HG03045 (cell line): ENCODE results near the gene IDH2.
A peak's percentile ranks its signal among the peaks of the same experiment; 100 is the strongest.

Source experiments
- ATAC-seq: cut with Tn5 transposase; IDR thresholded peaks from one replicate; pipeline ENCODE4 v1.9.1; 2021; ENCODE audit warnings: mild to moderate bottlenecking, moderate library complexity; ENCODE audit not compliant: unreplicated experiment

IDH2 gene

DNA sequence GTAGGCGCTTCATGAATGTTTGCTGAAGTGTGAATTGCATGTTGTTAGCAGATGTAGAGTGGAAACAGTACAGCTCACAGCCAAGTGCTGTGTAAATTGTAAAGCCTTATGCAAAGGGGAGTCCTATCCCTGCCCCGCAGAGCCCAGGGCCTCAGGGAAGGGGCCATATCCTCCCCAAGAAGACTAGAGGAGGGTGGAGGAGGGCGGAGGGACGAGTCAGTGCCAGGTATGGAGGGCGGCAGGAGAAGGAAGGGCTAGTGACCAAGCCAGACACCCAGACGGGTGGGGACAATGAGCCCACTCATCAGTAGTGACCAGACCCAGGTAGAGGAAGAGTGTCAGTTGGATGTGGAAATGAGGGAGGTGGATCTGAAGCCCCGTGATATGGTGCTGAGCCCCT lies 56.0 kb downstream of the IDH2 start:
- no peak for ATAC-seq

DNA sequence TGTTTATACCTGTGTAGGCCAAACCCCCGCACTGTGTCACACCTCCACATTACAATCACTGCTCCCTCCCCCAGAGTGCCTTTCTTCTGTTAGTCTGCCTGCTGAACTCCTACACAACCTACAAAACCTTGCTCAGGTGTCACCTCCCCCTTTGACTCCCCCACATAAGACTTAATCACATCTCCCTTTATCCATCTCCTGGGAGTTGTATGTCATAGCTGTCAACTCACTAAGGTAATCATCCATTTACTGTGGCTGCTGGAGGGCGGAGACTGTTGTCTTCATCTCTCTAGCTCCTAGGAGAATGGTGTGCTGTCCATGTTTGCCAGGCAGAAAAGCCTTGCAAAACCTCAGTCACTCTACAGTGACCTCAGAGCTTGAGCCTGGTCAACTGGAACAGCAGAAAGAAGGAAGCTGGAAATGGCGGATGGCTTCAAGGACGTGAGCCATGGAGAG lies 57.3 kb downstream of the IDH2 start:
- no peak for ATAC-seq

DNA sequence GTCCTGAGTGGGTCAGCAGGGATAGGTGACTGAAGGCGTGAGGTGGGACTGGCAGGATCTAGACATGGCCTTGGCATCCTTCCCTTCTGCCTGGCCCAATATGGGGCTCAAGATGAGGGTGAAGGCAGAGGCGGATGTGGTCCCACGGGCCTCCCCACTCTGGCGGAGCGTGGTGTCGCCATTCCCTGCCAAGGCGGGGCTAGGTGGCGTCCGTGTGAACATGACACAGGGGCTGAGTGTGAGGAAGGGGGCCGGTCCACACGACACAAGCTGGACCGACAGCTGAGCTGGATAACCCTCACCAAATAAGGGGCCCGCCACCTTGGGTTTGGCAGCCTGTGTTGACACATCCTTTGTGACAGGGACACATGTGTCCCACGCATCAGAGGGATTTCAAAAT lies 58.1 kb downstream of the IDH2 start:
- no peak for ATAC-seq

DNA sequence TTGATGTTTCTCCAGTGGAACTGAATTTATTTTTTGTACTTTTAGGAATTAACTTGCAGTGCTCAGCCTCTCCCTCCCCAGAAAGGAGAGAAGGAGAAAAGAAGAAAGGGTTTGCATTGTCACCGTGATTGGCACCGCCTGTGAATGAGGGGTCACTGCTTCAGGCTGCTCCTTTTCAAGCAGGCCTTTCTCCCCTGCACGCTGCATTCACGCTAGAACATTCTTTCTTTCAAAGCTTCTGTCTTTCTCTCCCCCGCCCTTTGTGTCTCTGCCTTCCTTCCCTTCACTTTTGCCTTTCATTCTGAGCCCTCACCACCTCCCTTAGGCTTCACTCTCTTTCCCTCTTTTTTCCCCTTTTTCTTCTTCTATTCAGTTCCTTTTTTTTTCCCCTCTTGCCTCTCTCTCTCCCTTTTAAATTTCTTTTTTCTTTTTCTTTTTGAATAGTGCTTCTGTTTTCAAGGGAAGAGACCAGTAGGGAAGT lies 58.7 kb downstream of the IDH2 start:
- no peak for ATAC-seq

DNA sequence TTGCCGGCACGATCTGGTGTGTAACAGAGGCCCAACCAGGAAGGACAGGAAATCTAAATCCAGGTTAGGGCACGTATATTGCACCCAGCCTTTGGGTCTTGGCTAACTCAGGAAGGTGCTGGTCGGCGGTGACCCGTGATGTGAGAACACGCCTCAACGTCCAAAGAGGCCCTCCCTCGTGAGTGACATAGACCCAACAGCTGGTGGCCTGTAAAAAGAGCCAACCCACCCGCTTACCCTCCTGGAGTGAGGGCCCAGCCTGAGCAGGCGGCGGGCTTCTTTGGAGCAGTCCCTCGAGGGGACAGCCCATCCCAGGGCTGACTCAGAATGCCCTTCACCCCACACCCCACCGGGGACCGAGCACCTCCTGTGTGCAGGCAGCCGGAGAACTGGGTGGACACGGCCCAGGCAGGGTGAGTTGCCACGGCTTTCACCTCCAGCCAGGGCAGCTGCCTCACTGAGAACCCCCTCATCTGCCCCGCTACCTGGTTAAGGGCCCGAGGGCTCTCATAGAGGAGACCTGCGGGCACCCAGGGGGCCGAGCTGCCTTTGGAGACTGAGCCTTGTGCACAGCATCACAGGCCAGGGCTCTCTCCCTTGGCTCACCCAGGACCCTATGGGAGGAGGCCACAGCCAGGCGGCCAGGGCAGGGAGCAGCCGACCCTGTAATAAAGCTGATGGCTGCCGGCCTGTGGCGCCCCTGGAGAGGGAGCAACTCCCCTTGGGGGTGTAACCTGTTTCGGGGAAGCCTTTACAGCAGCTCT lies 59.3 kb downstream of the IDH2 start:
- ATAC-seq = no peak

DNA sequence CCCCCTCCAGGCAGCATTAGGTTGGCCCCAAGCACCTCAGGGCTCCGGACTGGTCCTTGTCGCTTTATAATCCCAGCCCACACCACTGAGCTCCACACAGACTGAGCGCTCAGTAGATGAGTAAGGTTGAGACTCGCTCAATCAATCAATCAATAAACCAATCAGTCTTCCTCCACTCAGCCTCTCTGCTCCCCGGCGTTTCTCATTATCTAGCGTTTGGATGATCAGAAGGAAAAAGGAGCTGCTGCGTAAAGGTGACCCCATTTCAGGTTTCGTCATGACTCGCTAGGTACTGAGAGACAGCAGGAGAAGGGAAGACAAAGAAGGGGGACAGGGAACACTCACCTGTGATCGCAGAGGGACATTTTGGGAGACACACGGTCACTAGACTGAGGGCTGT lies 59.9 kb downstream of the IDH2 start:
- no peak for ATAC-seq

DNA sequence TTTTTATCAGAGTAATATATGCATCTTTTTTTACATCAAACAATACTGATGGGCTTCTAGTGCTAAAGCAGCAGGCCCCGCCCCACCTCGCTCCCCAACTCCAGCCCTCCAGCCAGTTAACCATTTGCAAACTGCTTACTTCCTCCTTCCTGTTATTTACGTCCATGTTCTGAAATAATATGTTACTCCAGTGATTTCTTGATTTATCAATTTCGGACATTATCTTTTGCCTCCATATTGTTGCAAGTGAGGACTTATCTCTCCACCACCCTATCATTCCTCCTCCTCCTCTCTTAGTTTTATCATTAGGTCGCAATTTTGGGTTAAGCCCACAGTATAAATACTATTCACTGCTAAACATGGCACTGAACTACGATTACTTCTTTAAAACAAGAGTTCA lies 61.6 kb downstream of the IDH2 start:
- no peak for ATAC-seq

DNA sequence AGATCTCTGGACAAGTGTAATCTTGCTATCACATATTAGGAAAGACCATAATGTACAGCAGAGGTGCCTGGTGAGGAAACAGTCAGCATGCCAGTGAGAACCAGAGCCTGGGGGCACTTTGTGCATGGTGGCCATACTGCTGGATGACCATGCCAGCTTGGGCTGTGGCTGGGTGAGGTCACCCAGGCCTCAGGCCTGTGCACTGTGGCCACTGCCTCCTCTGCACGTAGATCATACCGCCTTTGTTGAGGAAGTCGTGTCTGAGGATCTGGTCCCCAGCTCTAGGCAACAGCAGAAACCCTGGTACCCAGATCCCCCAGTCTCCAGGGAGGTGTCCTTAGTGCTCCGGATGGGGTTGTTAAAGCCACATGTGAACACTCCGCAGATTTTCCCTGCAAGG lies 62.3 kb downstream of the IDH2 start:
- ATAC-seq = no peak

DNA sequence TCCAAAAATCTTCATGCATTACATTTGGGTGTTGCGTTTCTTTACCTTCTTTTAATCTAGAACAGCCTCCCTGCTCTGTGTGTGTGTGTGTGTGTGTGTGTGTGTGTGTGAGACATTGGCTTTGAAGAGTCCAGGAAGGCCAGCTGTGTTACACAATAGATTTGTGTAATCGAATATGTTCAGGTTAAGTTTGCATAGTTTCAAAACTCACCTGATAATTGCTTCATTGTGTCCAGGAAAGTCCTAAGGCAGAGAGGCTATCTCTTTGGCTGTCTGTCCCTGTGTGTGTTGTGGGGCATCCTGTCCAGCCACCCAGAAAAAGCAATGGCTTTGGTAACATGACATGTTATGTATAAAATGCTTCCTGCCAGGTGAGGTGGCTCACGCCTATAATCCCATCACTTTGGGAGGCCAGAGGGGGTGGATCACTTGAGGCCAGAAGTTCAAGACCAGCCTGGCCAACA lies 63.6 kb downstream of the IDH2 start:
- no peak for ATAC-seq

DNA sequence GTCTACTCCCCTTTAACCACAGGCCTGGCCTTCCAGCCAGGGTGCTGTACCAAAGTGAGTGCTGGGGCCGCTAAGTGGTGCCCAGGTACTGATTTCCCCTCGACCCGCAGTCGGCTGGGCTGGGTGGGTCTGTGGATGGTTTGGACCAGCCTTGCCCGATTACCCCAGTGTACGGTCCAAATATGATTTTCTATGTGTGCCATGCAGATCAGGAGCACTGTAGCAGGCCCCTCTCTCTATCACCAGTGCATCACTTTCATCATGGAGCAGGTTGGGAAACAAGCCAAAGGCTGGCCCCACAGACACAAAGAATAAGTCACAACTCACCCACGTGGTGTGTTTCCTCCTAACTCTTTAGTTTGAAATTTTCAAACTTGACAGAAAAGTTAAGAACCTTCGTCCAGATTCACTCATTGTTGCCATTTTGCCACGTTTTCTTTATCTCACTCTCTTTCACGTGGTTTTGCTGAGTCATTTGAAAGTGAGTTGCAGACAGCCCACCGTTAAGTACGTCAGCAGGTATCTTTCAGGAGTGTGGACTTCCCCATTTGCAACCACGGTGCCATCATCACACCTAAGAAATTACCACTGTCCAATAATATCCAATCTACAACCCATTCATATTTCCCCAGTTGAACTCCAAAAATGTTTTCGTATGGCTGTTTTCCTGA lies 64.2 kb downstream of the IDH2 start:
- peak; percentile 58 for ATAC-seq

DNA sequence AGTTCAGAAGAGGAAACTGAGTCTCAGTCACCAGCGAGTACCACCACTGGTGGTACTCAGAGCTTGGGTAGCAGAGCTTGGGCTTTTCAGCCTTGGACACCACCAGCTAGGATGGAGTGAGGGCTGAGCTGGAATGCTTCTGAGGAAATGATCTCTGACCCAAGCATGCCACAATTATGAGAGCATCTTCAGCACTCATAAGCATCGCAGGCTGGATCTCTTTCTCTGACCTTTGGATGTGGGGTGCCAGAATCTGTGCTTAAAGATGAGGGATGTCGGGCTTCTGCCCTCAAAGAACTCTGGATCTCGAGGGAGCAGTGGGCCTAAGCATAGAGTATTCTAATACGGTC lies 64.8 kb downstream of the IDH2 start:
- no peak for ATAC-seq

DNA sequence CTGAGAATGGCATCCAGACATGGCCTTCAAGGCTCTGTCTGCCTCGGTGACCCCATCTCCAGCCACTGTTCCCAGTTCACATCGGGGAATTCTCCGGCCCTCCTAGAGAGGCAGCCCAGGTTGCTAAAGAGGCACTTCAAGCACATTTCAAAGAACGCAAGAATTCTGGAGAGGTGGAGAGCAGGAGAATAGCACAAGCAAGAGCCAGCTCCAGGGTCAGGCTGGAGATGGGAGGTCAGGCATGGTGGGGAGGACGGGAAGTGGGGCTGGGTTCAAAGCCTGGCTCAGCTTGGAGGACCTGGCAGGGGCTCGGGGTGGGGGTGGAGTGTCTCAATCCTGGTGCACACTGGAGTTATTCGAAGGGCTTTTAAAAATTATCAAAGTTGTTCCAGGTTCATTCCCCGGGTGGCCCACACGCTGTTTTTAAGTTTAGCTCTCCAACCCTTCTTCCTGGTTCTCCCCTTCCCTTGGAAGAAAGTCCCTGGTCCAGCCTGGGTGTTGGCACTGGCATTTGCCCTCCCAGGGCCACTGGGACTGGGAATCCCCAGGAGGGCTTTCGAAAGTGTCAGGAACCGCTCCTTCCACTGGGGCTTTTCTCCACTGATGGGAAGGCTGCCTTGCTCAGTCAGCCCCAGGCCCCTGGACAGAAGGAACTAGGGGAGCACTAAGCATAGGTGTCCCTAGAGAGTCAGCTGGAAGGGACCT lies 65.3 kb downstream of the IDH2 start:
- no peak for ATAC-seq

DNA sequence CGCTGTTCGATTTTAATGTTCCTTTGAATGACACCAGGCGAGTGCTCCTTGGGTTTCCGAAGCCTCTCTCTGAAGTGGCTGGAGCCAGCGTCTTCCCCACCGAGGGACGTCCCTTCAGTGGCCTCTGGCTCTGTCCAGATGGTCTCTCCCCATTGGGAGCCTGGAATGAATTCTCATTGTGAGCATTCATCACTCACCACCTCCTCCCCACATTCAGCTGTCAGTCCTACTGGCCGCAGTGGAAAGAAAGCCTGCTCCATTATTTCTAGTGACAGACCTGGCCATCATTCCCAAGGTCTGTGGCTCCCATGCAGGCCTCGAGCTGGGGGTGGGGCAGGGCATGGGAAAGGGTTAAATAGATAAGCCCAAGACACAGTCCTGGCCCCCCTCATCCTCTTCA lies 65.9 kb downstream of the IDH2 start:
- ATAC-seq = no peak

DNA sequence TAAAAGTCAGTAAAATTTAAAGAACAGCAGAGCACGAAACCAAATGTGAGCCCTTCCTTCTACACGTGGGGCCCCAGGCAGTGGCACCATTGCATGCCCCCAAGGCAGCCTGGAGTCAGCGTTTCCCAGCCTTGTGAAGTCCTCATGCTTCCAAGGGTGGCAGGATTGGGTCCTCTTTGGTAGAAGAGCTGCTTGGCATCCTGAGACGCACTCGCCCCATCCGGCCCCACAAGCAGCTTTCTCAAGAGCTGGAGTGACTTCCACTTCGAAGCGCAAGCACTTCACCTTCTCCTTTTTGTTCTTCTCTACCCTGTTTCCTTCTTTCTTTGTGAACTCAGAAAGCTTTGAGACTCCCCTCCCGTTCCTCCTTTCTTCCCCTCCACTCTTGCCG lies 66.4 kb downstream of the IDH2 start:
- no peak for ATAC-seq

DNA sequence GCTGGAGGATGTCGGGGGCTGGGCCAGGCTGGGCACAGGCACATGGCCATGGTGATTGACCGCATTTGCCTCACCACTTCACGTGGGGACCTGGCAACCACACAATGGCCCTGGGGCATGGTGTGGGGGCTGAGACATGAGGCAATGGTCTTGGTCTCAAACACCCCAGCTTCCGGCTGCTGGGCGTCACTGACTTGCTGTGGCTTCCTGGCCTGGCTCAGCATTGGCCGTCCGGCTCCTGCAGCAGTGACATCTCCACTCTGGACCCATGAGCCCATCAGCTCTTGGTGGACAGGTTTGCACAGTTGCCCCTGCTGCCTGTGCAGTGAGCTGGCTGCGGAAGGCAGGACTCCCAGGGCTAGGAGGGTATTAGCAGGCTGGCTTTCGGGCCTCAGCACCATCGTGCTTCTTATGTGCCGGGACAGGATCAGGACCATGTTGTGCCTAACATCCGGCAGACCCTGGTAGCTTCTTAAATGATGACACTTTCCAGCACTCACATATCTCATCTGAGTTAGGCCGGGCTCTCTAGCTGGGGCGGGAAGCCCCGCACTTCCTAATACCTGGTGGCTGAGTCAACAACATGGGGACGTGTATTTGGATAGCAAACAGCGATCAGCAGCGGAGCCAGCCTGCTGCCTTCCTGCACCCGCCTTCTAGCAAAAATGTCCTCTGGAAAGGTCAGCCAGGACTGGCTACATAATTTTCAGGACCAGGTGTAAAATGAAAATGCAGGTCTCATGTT lies 67.0 kb downstream of the IDH2 start:
- ATAC-seq = no peak

DNA sequence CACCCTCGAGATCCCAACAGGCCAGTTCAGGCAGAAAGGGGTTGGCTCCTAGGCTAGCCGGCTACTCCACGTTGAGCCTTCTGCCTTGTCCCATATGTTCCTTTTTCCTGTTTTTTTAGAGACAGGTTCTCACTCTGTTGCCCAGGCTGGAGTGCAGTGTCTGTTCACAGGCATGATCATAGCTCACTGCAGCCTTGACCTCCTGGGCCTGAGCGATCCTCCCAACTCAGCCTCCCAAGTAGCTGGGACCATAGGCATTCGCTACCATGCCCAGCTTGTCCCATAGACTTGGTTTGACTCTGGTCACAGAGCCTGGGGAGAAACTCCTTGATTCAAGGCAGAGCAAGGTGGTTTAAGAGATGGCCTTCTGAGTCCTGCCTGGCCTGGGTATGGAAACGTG lies 68.8 kb downstream of the IDH2 start:
- no peak for ATAC-seq
